ENCODE data around the gene CRB1. TPM values are rescaled to one million over a fixed set of nuclear protein-coding genes. Genes with fewer than 3 reads are reported as not detected.

The CRB1 gene
- total and polyA plus RNA-seq, 3 experiments from 2014 or later: 0.05 to 0.26 TPM; not detected in 1

GRCh38 chr1:197510691-197511378, 242.8 kb downstream of the CRB1 start:
- Histone ChIP-seq H3K27ac (ENCODE audit: low read depth, low read length) (no peak overlapping the region), H3K9me3 (ENCODE audit: low read length) (no peaks in the 10 kb centered on the region), H3K4me3 (ENCODE audit: low read length) (no peak overlapping the region), H3K4me1 (ENCODE audit: insufficient read depth, low read length) (no peaks in the 10 kb centered on the region), H3K36me3 (ENCODE audit: insufficient read depth, low read length) (no peaks in the 10 kb centered on the region), H3K27me3 (ENCODE audit: insufficient read depth, low read length, poor library complexity, severe bottlenecking) (no peaks in the 10 kb centered on the region)
- Mint-ChIP-seq H3K4me3 (no peak overlapping the region), H3K4me1 (no peaks in the 10 kb centered on the region), H3K36me3 (peaks cover 0 to 40% (median 6%) of the 10 kb centered on the region in 3 donors), H3K27ac (peak overlapping the region in 2 of 8 donors; percentile 29 to 38), H3K9me3 (no peaks in the 10 kb centered on the region), H3K27me3 (no peaks in the 10 kb centered on the region)
- POLR2A ChIA-PET: no interaction called here
- no peak for DNase-seq
- CTCF ChIA-PET: no interaction called here

GRCh38 chr1:197515421-197515820, 247.4 kb downstream of the CRB1 start:
- Mint-ChIP-seq H3K9me3 (no peaks in the 10 kb centered on the region), H3K36me3 (peaks cover 0 to 35% (median 10%) of the 10 kb centered on the region in 3 donors), H3K27me3 (no peaks in the 10 kb centered on the region), H3K4me3 (no peak overlapping the region), H3K4me1 (no peaks in the 10 kb centered on the region), H3K27ac (no peak overlapping the region)
- ChIA-PET CTCF (interaction anchor here (0.9 kb wide), 1 partner anchor 409 kb away, joined by 3 read pairs; no protein-coding TSS in a partner anchor), POLR2A (no interaction called here)
- H3K36me3 ChIP-seq (ENCODE audit: insufficient read depth, low read length): no peaks in the 10 kb centered on the region
- DNase-seq: no peak
- H3K4me1 ChIP-seq (ENCODE audit: insufficient read depth, low read length): no peaks in the 10 kb centered on the region
- H3K27ac ChIP-seq (ENCODE audit: low read depth, low read length): no peak overlapping the region
- H3K27me3 ChIP-seq (ENCODE audit: insufficient read depth, low read length, poor library complexity, severe bottlenecking): no peaks in the 10 kb centered on the region
- no peak overlapping the region for H3K4me3 ChIP-seq (ENCODE audit: low read length)
- H3K9me3 ChIP-seq (ENCODE audit: low read length): no peaks in the 10 kb centered on the region

- no peaks in the 10 kb centered on the region for H3K9me3 ChIP-seq (ENCODE audit: low read length)
- no peaks in the 10 kb centered on the region for H3K4me1 ChIP-seq (ENCODE audit: insufficient read depth, low read length)
- H3K36me3 ChIP-seq (ENCODE audit: insufficient read depth, low read length): no peaks in the 10 kb centered on the region
- no peak overlapping the region for H3K4me3 ChIP-seq (ENCODE audit: low read length)
- Mint-ChIP-seq H3K27me3 (no peaks in the 10 kb centered on the region), H3K36me3 (peaks cover 0 to 8% (median 7%) of the 10 kb centered on the region in 3 donors), H3K9me3 (no peaks in the 10 kb centered on the region), H3K27ac (no peak overlapping the region), H3K4me1 (peaks cover 0 to 4% (median 0%) of the 10 kb centered on the region in 3 donors), H3K4me3 (no peak overlapping the region)
- ChIA-PET POLR2A (no interaction called here), CTCF (interaction anchor here (1.0 to 1.6 kb wide), 2 partner anchors 8 to 349 kb away, joined by 3 to 6 read pairs; no protein-coding TSS in a partner anchor)
- no peak overlapping the region for H3K27ac ChIP-seq (ENCODE audit: low read depth, low read length)
- peak in 1 of 5 donors; percentile 4 for DNase-seq
- no peaks in the 10 kb centered on the region for H3K27me3 ChIP-seq (ENCODE audit: insufficient read depth, low read length, poor library complexity, severe bottlenecking)
These were observed 251.8 kb downstream of the CRB1 start for GRCh38 chr1:197519741-197520334.

- no peaks in the 10 kb centered on the region for H3K9me3 Mint-ChIP-seq
- DNase-seq: peak in 2 of 5 donors; percentile 4 to 7
- no peak overlapping the region for H3K27ac Mint-ChIP-seq
- H3K27ac ChIP-seq (ENCODE audit: low read depth, low read length): no peak overlapping the region
- no peaks in the 10 kb centered on the region for H3K27me3 ChIP-seq (ENCODE audit: insufficient read depth, low read length, poor library complexity, severe bottlenecking)
- no peak overlapping the region for H3K4me3 ChIP-seq (ENCODE audit: low read length)
- ChIA-PET POLR2A (no interaction called here), CTCF (interaction anchor here (0.6 to 2.1 kb wide), 3 partner anchors 349 to 635 kb away, joined by 3 to 10 read pairs (median 3); no protein-coding TSS in a partner anchor)
- no peaks in the 10 kb centered on the region for H3K27me3 Mint-ChIP-seq
- H3K4me1 Mint-ChIP-seq: peaks cover 0 to 4% (median 0%) of the 10 kb centered on the region in 3 donors
- H3K36me3 Mint-ChIP-seq: peaks cover 0 to 7% (median 7%) of the 10 kb centered on the region in 3 donors
- no peak overlapping the region for H3K4me3 Mint-ChIP-seq
- no peaks in the 10 kb centered on the region for H3K9me3 ChIP-seq (ENCODE audit: low read length)
- H3K36me3 ChIP-seq (ENCODE audit: insufficient read depth, low read length): no peaks in the 10 kb centered on the region
- H3K4me1 ChIP-seq (ENCODE audit: insufficient read depth, low read length): no peaks in the 10 kb centered on the region
These were observed 253.2 kb downstream of the CRB1 start for GRCh38 chr1:197521118-197521739.

- Mint-ChIP-seq H3K27me3 (no peaks in the 10 kb centered on the region), H3K9me3 (no peaks in the 10 kb centered on the region), H3K36me3 (no peaks in the 10 kb centered on the region), H3K4me3 (no peak overlapping the region), H3K4me1 (no peaks in the 10 kb centered on the region), H3K27ac (no peak overlapping the region)
- no peaks in the 10 kb centered on the region for H3K9me3 ChIP-seq (ENCODE audit: low read length)
- no peak overlapping the region for H3K4me3 ChIP-seq (ENCODE audit: low read length)
- H3K27ac ChIP-seq (ENCODE audit: low read depth, low read length): no peak overlapping the region
- POLR2A ChIA-PET: no interaction called here
- H3K36me3 ChIP-seq (ENCODE audit: insufficient read depth, low read length): no peaks in the 10 kb centered on the region
- CTCF ChIA-PET: interaction anchor here (0.7 to 2.4 kb wide), 7 partner anchors 10 to 398 kb away, joined by 3 to 9 read pairs (median 3); no protein-coding TSS in a partner anchor
- H3K27me3 ChIP-seq (ENCODE audit: insufficient read depth, low read length, poor library complexity, severe bottlenecking): no peaks in the 10 kb centered on the region
- DNase-seq: peak in 2 of 5 donors; percentile 17 to 23
- no peaks in the 10 kb centered on the region for H3K4me1 ChIP-seq (ENCODE audit: insufficient read depth, low read length)
These were observed 258.8 kb downstream of the CRB1 start for GRCh38 chr1:197526736-197527371.

Other genes with a start within 250 kb of the CRB1 start
- gene F13B, start 201.0 kb upstream of the CRB1 start, total RNA-seq: not detected
- gene F13B, start 201.0 kb upstream of the CRB1 start, polyA plus RNA-seq: not detected
- 10 to 100 TPM; 18.3 to 19.2 TPM for gene ASPM, start 121.6 kb upstream of the CRB1 start, total RNA-seq
- gene ASPM, start 121.6 kb upstream of the CRB1 start, polyA plus RNA-seq: 0.15 TPM
- gene ZBTB41, start 67.0 kb upstream of the CRB1 start, total RNA-seq: 1 to 10 TPM; 4.7 TPM
- gene ZBTB41, start 67.0 kb upstream of the CRB1 start, polyA plus RNA-seq: 1.7 TPM

All from CD8-positive, alpha-beta memory T cell (primary cell).